ENCODE data around the gene VKORC1.

Gene VKORC1

GRCh38 chr16:31084584-31085302 lies 9.9 kb downstream of the VKORC1 start:
- no peak for TF ChIP-seq CTCF (conservative IDR thresholded peaks at IDR 0.05; ENCODE audit: low read length)
- no peak overlapping the region for H3K4me3 ChIP-seq (ENCODE audit: low read length)
- no peak for DNase-seq (ENCODE audit: low read depth)

GRCh38 chr16:31083981-31084380 lies 10.6 kb downstream of the VKORC1 start:
- DNase-seq (ENCODE audit: low read depth), result no peak
- no peak for TF ChIP-seq CTCF (conservative IDR thresholded peaks at IDR 0.05; ENCODE audit: low read length)
- H3K4me3 ChIP-seq (ENCODE audit: low read length), result no peak overlapping the region

- no peak overlapping the region for H3K4me3 ChIP-seq (ENCODE audit: low read length)
- no peak for DNase-seq (ENCODE audit: low read depth)
- TF ChIP-seq CTCF (conservative IDR thresholded peaks at IDR 0.05; ENCODE audit: low read length), result no peak
These were observed 11.0 kb downstream of the VKORC1 start for GRCh38 chr16:31083556-31083955.

GRCh38 chr16:31083081-31083480 lies 11.5 kb downstream of the VKORC1 start:
- no peak overlapping the region for H3K4me3 ChIP-seq (ENCODE audit: low read length)
- DNase-seq (ENCODE audit: low read depth), result no peak
- TF ChIP-seq CTCF (conservative IDR thresholded peaks at IDR 0.05; ENCODE audit: low read length), result no peak

GRCh38 chr16:31082368-31083045 lies 12.1 kb downstream of the VKORC1 start:
- no peak for TF ChIP-seq CTCF (conservative IDR thresholded peaks at IDR 0.05; ENCODE audit: low read length)
- no peak overlapping the region for H3K4me3 ChIP-seq (ENCODE audit: low read length)
- DNase-seq (ENCODE audit: low read depth), result no peak

GRCh38 chr16:31081428-31082351 lies 12.9 kb downstream of the VKORC1 start:
- no peak for DNase-seq (ENCODE audit: low read depth)
- TF ChIP-seq CTCF (conservative IDR thresholded peaks at IDR 0.05; ENCODE audit: low read length), result no peak
- H3K4me3 ChIP-seq (ENCODE audit: low read length), result no peak overlapping the region
